K562 (cell line): ENCODE measurements around the gene CHAF1A. TPM values are rescaled to one million over a fixed set of nuclear protein-coding genes. Genes with fewer than 3 reads are reported as not detected.

Experiments used
- ARID3A ChIP-seq: IDR thresholded peaks from 2 replicates; pipeline ENCODE4 v1.6.1; 2012; ENCODE audit warnings: low read depth, low read length, improper control_type of control experiment, borderline replicate concordance
- CBX1 ChIP-seq: sonication (generic); IDR thresholded peaks from 2 replicates; pipeline ENCODE4 v1.6.1; 2016; ENCODE audit warnings: antibody characterized with exemption, low read depth, mild to moderate bottlenecking
- CREB1 ChIP-seq, 2 experiments: sonication (generic) in 1 of 2; formaldehyde crosslinking in 1 of 2; IDR thresholded peaks; 2 replicates each; pipeline versions ENCODE4 v1.6.1 to v1.8.0; 2012 to 2022; ENCODE audit warnings: inconsistent platforms in 1 of 2, mild to moderate bottlenecking in 1 of 2, missing genetic modification reagents in 1 of 2, moderate library complexity in 1 of 2
- ETS1 ChIP-seq: conservative IDR thresholded peaks from 2 replicates; pipeline ENCODE4 v1.6.1; 2011; ENCODE audit warnings: low read depth, mild to moderate bottlenecking, low read length; ENCODE audit not compliant: control insufficient read depth
- GTF2E2 ChIP-seq: fragments of 200-800 bp; sonication (Bioruptor generic); IDR thresholded peaks from 2 replicates; pipeline ENCODE4 v1.6.1; 2016; ENCODE audit warnings: missing genetic modification characterization, missing compliant biosample characterization
- NR2C1 ChIP-seq, 2 experiments: fragments of 450-650 bp; IDR thresholded peaks; 2 replicates each; pipeline ENCODE4 v1.6.1; 2017; ENCODE audit warnings: mild to moderate bottlenecking in 2 of 2, antibody characterized with exemption in 1 of 2, inconsistent platforms in 1 of 2, missing compliant biosample characterization in 1 of 2, missing genetic modification characterization in 1 of 2
- RBM34 ChIP-seq: fragments of 200-400 bp; formaldehyde crosslinking; IDR thresholded peaks from 2 replicates; pipeline ENCODE4 v1.6.1; 2018; ENCODE audit warnings: low read length, borderline replicate concordance; ENCODE audit not compliant: insufficient read depth
- RERE ChIP-seq: sonication (generic); formaldehyde crosslinking; IDR thresholded peaks from 2 replicates; pipeline ENCODE4 v1.8.0; 2023; ENCODE audit warnings: missing genetic modification reagents, mild to moderate bottlenecking, borderline replicate concordance
- SMAD1 ChIP-seq: fragments of 150-350 bp; IDR thresholded peaks from 2 replicates; pipeline ENCODE4 v1.6.1; 2014; ENCODE audit warnings: low read length, low read depth; ENCODE audit not compliant: partially characterized antibody
- SNIP1 ChIP-seq: fragments of 450-650 bp; IDR thresholded peaks from 2 replicates; pipeline ENCODE4 v1.7.1; 2017; ENCODE audit warnings: low read depth, mild to moderate bottlenecking
- STAG1 ChIP-seq: sonication (generic); formaldehyde crosslinking; IDR thresholded peaks from 2 replicates; pipeline ENCODE4 v1.5.0; 2020; ENCODE audit warnings: missing genetic modification reagents, borderline replicate concordance
- SUPT5H ChIP-seq: fragments of 450-650 bp; IDR thresholded peaks from 2 replicates; pipeline ENCODE4 v1.6.1; 2016
- TFAP4 ChIP-seq: sonication (generic); formaldehyde crosslinking; IDR thresholded peaks from 2 replicates; pipeline ENCODE4 v1.8.0; 2022; ENCODE audit warnings: missing genetic modification reagents, mild to moderate bottlenecking, moderate library complexity, borderline replicate concordance
- YY1 ChIP-seq, 3 experiments: IDR thresholded peaks; 2 replicates each; pipeline ENCODE4 v1.6.1; 2011; ENCODE audit warnings: low read length in 2 of 3, mild to moderate bottlenecking in 2 of 3, moderate library complexity in 2 of 3, borderline replicate concordance in 1 of 3, control low read depth in 1 of 3, low read depth in 1 of 3; ENCODE audit not compliant: insufficient read depth in 3 of 3, insufficient replicate concordance in 2 of 3, control insufficient read depth in 1 of 3, insufficient read length in 1 of 3; ENCODE audit errors: extremely low read depth in 1 of 3
- polyA plus RNA-seq, 8 experiments: library from polyadenylated mRNA; depleted of rRNA in 4 of 8; stranded (reverse) in 5 of 8; unstranded in 3 of 8; fragments of >200 nt; fragmentation: Nextera tagmentation in 2 of 8; fragmentation: Illumina TruSeq in 1 of 8; extraction: Ambion mirVana in 2 of 8; extraction: Trizol in 1 of 8; gene quantifications; 2 replicates each; pipeline versions ENCODE4 v1.2.1 to v1.2.3, GENCODE V29; 2011 to 2014; ENCODE audit warnings: inconsistent platforms in 1 of 8, missing spikeins in 1 of 8
- total RNA-seq, 7 experiments: library from RNA; depleted of rRNA in 6 of 7; stranded (reverse); fragments of >200 nt in 6 of 7; fragmentation: Illumina TruSeq in 2 of 7; extraction: Trizol in 2 of 7; gene quantifications; 2 replicates each; pipeline versions ENCODE4 v1.2.1 to v1.2.3, GENCODE V29; 2011 to 2021; ENCODE audit warnings: low replicate concordance in 1 of 7

CHAF1A gene
- total and polyA plus RNA-seq, 9 of the 15 experiments (the other 6 are each of a cell fraction or from before 2014, with no cell fraction given): 1.6 to 86.9 (median 45.2) TPM

GRCh38 chr19:4457654-4458395 lies 55.4 kb downstream of the CHAF1A start, which contains the start of gene UBXN6 (continued):
- TF ChIP-seq ETS1 (peak; percentile 63; the same call in 1 of the 2 replicates), RBM34 (no peak), SUPT5H (0 out of 2 replicates have a peak, but pooled peaks have one; percentile 22), SMAD1 (peak; percentile 52), STAG1 (CRISPR knock-in tag) (no peak), NR2C1 (IDR thresholded peaks at IDR 0.05) (peak; percentile 79), NR2C1 (tag; IDR thresholded peaks at IDR 0.05) (peak; percentile 71), CBX1 (no peak), RERE (CRISPR knock-in tag) (no peak), SNIP1 (peak; percentile 98), CREB1 (IDR thresholded peaks at IDR 0.05) (peak; percentile 37; the same call in 1 of the 2 replicates), CREB1 (CRISPR knock-in tag; IDR thresholded peaks at IDR 0.05) (peak; percentile 72), YY1 (IDR thresholded peaks at IDR 0.05; ENCODE audit: borderline replicate concordance in 1 of 3, control insufficient read depth in 1 of 3, extremely low read depth in 1 of 3, insufficient read depth in 3 of 3, insufficient read length in 1 of 3, insufficient replicate concordance in 2 of 3, low read depth in 1 of 3, low read length in 2 of 3) (peak in 1 of 3 experiments; percentile 55), TFAP4 (CRISPR knock-in tag) (peak; percentile 78; the same call in 1 of the 2 replicates), GTF2E2 (tag) (0 out of 2 replicates have a peak, but pooled peaks have one; percentile 33), ARID3A (peak; percentile 33; the same call in 1 of the 2 replicates)
